HFFc6 (cell line): Measurements from ENCODE around the gene OR2J2. TPM values are rescaled to one million over a fixed set of nuclear protein-coding genes. Genes with fewer than 3 reads are reported as not detected.
"Not testable (repeated sequence)": the region's sequence is repeated elsewhere in the genome, so short reads cannot be mapped to it uniquely, and the experiment has no call there.

ENCODE experiments used
- DNase-seq: peaks from one replicate; pipeline ENCODE4 v3.0.0-alpha.2; 2018
- H3K27ac Mint-ChIP-seq: 2 replicates; pipeline ENCODE4 v1.8.0; 2020; ENCODE audit warnings: mild to moderate bottlenecking, mixed read lengths
- H3K27me3 Mint-ChIP-seq: 2 replicates; pipeline ENCODE4 v1.8.0; 2021; ENCODE audit warnings: mild to moderate bottlenecking, moderate library complexity, mixed read lengths; ENCODE audit not compliant: insufficient read depth
- H3K36me3 Mint-ChIP-seq: 2 replicates; pipeline ENCODE4 v1.8.0; 2021; ENCODE audit warnings: low read depth, mixed read lengths
- H3K4me1 Mint-ChIP-seq: 2 replicates; pipeline ENCODE4 v1.8.0; 2020; ENCODE audit warnings: low read depth, mixed read lengths
- H3K4me3 Mint-ChIP-seq: 2 replicates; pipeline ENCODE4 v1.8.0; 2020; ENCODE audit warnings: mild to moderate bottlenecking, moderate library complexity, mixed read lengths
- H3K9me3 Mint-ChIP-seq: 2 replicates; pipeline ENCODE4 v1.8.0; 2020; ENCODE audit warnings: mild to moderate bottlenecking, mixed read lengths
- CTCF ChIP-seq: fragments of 200-600 bp; sonication (generic); IDR thresholded peaks from 2 replicates; pipeline ENCODE4 v1.5.0; 2021; ENCODE audit warnings: antibody characterized with exemption, mild to moderate bottlenecking
- long read RNA-seq: library from polyadenylated mRNA; unstranded; transcript quantifications from one replicate; pipeline ENCODE4 v2.0.0, GENCODE V29; 2019
- total RNA-seq, 6 experiments: library from RNA; stranded (reverse); fragmentation: NEBNext Ultra II Directional; extraction: Animal tissue kit (Norgen Biotek cat#: 25700); gene quantifications; 2 replicates in 1 of 6; 3 replicates in 5 of 6; pipeline ENCODE4 v1.2.3, GENCODE V29; 2021

OR2J2 gene
- not detected for total RNA-seq
- long read RNA-seq, result 0 reads

DNA sequence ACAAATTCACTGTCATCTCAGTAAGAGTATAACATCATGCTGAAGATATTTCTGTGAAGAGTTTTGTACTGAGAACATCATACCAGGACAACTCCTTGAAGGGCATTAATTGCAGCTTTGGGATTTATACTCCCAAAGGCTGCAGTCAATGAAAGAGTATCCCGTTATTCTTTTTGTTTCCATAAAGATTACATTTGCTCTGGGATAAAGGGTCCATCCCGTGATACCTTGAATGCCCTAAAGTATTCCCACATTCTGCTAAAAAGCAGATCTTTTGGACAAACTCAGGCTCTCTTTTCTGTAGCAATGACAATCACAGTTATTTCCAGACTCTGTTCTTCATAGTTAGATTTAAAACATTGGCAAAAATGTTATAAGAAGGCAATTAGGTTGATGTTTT lies at the start of gene OR2J2:
Gene OR2J2, plus strand, starts transcription at position 301 of the 400 bp plus-strand sequence. CDS start 2,729 bp downstream, outside the sequence.
- H3K9me3 Mint-ChIP-seq, result peaks cover 45% of the 10 kb centered on the region
- not testable (repeated sequence) for H3K4me1 Mint-ChIP-seq, H3K36me3 Mint-ChIP-seq, H3K4me3 Mint-ChIP-seq, H3K27ac Mint-ChIP-seq, DNase-seq, H3K27me3 Mint-ChIP-seq

- H3K4me3 Mint-ChIP-seq, result no peak overlapping the region
- H3K36me3 Mint-ChIP-seq, result no peaks in the 10 kb centered on the region
- no peak overlapping the region for H3K27ac Mint-ChIP-seq
- peaks cover 34% of the 10 kb centered on the region for H3K9me3 Mint-ChIP-seq
- DNase-seq, result no peak
- no peak for TF ChIP-seq CTCF
- H3K4me1 Mint-ChIP-seq, result no peaks in the 10 kb centered on the region
- H3K27me3 Mint-ChIP-seq, result no peaks in the 10 kb centered on the region
These were observed 41.2 kb upstream of the OR2J2 start for GRCh38 chr6:29129326-29130012.

- Mint-ChIP-seq H3K4me3 (no peak overlapping the region), H3K9me3 (peaks cover 42% of the 10 kb centered on the region), H3K4me1 (no peaks in the 10 kb centered on the region), H3K27ac (no peak overlapping the region), H3K27me3 (no peaks in the 10 kb centered on the region), H3K36me3 (no peaks in the 10 kb centered on the region)
- no peak for DNase-seq
- TF ChIP-seq CTCF, result no peak
These were observed 40.1 kb upstream of the OR2J2 start for GRCh38 chr6:29130644-29131043.

DNA sequence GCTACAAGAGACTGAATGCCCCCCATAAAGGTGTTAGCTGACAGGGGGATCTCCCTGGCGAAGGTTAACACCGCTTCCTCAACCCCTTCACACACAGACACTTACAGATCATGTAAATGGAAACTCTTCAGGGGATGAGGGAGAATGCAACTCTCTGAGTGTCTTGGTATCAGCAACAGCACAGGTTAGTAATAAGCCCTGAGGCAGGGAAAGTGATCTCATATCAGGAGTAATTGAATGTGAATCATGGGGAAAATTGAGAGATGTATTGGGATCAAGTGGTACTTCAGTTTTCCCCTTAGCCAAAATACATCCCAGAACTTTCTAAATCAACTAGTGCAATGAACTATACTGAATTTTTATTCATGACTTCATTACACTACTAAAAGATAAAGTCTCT lies 39.0 kb upstream of the OR2J2 start:
- H3K27ac Mint-ChIP-seq, result no peak overlapping the region
- H3K4me1 Mint-ChIP-seq, result no peaks in the 10 kb centered on the region
- peaks cover 42% of the 10 kb centered on the region for H3K9me3 Mint-ChIP-seq
- no peak for TF ChIP-seq CTCF
- no peaks in the 10 kb centered on the region for H3K27me3 Mint-ChIP-seq
- DNase-seq, result no peak
- no peaks in the 10 kb centered on the region for H3K36me3 Mint-ChIP-seq
- H3K4me3 Mint-ChIP-seq, result no peak overlapping the region

- Mint-ChIP-seq H3K27me3 (no peaks in the 10 kb centered on the region), H3K36me3 (no peaks in the 10 kb centered on the region), H3K4me3 (no peak overlapping the region), H3K4me1 (no peaks in the 10 kb centered on the region), H3K9me3 (peaks cover 26% of the 10 kb centered on the region), H3K27ac (no peak overlapping the region)
- TF ChIP-seq CTCF, result no peak
- DNase-seq, result no peak
These were observed 33.0 kb upstream of the OR2J2 start for GRCh38 chr6:29137724-29138123.

DNA sequence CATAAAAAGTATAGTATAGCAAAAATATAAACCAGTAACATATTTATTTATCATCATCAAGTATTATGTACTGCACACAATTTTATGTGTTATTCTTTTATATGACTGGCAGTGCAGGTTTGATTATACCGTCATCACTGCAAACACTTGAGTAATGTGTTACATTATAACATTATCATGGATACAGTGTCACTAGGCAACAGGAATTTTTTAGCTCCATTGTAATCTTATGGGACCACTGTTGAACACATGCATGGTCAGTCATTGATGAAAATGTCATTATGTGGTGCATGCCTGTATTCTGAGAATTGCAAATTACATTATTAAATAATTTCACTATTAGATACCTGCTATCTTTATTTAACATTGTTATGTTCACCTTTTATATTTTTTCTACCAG lies 29.1 kb upstream of the OR2J2 start:
- no peak for TF ChIP-seq CTCF
- H3K9me3 Mint-ChIP-seq, result peaks cover 25% of the 10 kb centered on the region
- no peak for DNase-seq
- H3K36me3 Mint-ChIP-seq, result no peaks in the 10 kb centered on the region
- no peaks in the 10 kb centered on the region for H3K4me1 Mint-ChIP-seq
- no peak overlapping the region for H3K27ac Mint-ChIP-seq
- H3K4me3 Mint-ChIP-seq, result no peak overlapping the region
- no peaks in the 10 kb centered on the region for H3K27me3 Mint-ChIP-seq
